HG03039 (cell line): Measurements from ENCODE around the gene APOBEC3B.
"Not testable (repeated sequence)": the region's sequence is repeated elsewhere in the genome, so short reads cannot be mapped to it uniquely, and the experiment has no call there.

Experiments used
- ATAC-seq: cut with Tn5 transposase; IDR thresholded peaks from one replicate; pipeline ENCODE4 v1.9.1; 2021; ENCODE audit warnings: mild to moderate bottlenecking, moderate library complexity; ENCODE audit not compliant: unreplicated experiment

Gene APOBEC3B

DNA sequence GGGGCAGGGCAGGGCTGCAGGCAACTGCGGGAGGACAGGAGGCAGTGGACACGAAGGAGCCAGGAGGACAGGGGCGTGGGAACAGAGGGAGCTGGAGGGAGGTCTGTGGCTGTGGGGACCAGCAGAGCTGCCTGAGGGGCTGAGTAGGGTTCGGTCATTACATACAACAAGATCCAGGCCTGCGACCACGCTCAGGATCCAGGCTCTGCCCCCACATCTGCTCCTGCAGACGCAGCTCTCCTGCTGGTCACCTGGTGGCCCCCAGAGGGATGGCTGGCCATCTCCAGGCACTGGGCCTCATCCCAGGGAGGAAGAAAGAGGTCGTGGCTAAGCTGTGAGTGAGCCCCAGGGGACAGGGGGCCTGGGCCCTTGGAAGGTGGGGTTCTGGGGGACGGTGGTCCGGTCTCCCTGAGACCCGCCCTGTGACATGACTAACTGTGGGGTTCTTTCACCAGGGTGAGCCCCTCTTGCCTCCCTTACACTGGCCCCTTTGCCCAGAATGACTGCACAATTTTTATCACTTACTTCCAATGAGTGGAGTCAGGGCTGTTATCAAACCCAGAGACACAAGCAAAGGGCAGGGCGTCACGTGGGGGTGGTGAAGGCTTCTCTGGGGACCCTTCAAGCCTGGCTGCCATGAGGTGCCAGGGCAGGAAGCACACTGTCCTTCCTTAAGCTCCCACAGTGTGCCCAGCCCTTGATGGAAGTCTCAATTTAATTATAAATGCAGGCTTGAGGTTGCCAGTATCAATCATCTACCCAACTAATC, 31.4 kb upstream of the APOBEC3B start:
- ATAC-seq: no peak

DNA sequence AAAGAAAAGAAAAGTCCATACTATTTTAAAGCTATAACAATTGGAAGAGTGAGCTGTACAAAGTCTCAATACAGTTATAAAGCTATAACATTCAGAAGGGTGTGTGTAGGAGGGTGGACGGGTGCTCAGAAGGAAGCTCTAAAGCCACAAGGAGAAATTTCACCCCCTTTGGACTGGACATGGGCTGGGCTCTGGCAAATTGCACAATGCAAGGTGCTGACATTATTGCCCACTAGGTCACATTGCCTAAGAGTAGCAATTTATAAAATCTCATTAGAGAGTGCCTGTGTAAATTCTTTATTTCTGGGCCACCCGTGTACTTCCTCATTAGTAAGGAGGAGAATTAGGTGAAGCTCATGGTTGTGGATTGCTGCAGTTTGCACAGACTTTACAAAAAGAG, 30.4 kb upstream of the APOBEC3B start:
- ATAC-seq: no peak

DNA sequence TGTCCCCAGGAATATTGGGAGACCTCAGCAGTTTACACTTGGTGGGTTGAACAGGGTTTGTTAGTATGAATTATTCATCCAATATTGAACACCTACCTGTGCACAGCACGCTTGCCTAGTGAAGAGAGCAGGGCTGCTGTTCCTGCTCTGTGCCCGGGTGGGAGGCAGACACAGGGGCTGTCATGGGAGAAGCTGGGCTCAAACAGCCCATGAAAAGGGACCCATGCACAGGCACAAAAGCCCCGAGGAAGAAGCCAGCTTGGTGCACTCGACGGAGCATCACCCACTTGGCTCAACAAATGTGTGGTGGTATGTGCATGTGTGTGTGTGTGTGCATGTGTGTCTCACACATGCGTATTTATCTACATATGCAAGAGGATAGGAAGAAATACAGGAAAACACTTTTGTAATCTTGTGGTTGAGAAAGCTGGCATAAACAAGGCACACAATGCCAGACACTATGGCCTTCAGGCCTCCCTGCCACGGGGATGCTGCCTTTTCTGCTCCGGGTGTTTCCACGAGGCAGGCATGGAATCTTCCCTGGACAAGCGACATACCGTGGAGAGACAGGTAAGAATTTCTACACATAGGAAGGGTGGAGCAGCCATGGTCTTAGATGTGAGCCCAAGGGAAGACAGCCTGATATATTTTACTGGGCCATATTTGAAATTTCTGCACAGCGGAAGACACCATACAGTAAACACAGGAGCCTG, 29.7 kb upstream of the APOBEC3B start:
- ATAC-seq: no peak

DNA sequence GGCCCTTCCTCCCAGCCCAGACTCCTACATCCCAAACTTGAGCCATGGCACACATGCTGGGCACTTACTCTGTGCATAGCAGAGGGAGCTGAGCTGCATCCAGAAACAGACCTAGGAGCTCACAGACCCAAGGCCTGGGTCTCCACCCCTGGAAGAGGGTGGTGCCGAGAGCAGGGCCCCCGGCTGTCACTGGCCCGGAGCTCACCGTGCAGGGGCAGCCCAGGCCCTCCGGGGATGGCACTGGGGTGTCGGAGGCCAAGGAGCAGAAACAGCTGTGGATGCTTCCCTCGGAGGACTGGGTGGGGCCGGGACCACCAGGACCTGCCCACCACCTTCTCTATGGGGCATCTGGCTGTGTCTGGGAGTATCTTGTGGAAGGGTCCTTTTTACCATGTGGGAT, 29.1 kb upstream of the APOBEC3B start:
- no peak for ATAC-seq

DNA sequence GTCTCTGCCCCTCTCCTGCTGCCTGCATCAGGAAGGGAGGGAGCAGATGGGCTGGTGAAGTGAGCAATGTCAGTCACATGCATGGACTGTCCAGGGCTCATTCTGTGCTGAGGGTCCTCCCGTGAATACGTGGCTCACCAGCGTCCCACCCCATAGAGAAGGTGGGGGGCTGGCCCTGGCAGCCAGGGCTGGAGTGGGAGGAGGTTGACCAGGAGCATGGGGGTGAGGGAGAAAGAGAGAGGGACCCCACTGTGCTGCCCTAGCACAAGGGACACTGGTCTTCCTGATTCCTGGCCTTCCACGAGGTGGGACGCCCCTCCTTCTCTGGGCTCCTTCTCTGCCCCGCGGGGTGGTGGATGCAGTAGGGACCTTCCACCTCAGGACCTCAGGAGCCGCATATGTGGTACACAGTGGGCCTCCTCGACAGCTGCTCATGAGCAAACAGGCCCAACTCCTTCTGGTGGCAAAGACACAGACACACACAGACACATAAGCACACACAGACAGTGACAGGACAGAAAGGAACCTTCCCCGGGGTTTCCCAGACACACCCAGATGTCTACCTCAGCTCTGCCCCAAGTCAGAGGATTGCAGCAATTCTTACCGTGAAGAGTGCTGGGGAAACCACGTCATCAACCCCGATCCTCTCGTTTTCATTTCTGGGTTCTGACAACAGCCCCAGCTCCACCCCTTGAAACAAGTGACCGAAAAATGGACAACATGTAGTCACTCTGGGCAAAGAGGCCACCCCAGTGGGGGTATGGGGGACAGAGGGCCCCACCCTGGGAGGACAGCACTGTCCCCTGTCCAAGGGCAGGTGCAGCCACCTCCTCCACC, 28.4 kb upstream of the APOBEC3B start:
- ATAC-seq: peak; percentile 61

DNA sequence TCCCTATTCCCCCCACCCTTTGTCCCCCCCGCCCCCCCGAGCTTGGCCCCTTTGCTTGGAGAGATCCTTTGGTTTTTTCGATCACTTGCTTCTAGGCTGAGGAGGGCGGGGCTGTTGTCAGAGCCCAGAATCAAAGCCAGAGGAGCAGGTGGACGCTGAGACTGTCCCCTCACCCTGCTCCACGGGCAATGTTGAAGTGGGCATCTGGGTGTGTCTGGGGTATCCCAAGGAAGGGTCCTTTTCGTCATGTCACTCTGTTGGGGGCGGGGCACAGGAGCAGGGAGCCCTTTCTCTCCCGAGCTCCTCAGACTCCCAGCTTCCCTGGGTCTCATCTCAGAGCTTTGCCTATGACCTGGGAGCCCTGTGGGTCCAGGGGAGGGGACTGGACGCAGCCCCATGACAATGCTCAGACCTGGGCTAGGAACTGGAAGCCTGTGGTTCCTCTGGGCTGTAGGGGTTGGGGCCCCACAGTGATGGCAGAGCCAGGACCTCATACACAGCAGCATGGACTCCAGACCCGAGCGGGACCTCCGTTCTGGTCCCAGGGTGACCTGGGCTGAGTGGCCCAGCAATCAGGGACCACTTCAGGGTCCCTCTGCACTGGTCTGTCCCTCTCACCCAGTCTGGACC, 27.6 kb upstream of the APOBEC3B start:
- no peak for ATAC-seq

DNA sequence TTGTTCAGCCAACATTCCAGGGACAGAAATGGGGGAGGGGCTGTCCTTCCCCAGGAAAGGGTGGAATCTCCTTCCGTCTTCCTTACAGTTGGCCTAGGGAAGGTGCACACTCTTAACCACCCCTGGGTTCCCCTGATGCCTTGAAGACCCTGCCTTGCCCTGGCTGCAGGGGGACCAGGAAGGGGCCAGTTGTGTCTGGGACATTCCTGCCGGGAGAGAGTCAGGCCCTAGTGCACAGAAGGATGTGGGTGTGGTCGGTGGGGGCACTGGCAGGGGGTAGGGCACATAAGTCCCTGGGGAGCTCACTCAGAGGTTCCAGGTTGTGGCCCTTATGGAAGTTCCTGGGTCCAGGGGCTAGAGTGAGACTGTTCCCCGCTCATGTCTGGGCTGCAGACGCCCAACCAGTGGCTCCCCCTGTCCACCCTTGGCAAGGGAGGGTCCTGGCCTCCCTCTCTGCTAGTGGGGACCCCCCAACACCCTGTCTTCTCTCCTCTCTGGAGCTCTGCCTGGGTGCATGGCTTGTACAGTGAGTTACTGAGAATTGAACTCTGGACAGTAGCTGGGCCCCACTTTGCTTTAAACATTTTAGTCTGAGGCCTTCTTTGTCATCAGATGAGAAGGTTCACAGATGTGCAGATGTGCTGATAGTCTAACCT, 26.8 kb upstream of the APOBEC3B start:
- no peak for ATAC-seq

DNA sequence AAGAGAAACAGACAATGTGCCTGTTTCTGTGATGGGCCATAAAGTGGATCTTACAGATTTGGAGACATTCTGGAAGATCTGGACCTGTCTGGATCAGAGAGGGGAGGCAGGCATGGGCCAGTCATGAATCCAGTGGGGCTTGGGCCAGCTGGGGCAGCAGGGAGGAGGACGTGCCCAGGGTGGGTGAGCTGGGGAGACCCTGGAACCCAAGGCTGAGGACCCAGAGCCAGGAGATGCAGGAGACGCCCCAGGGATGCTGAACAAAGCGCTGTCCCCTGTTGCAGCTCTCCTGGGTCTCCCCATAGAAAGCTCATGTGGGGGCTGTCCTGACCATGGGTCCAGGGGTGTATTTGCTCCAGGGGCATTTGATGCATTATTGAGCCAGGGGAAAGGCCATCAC, 26.2 kb upstream of the APOBEC3B start:
- ATAC-seq: no peak

DNA sequence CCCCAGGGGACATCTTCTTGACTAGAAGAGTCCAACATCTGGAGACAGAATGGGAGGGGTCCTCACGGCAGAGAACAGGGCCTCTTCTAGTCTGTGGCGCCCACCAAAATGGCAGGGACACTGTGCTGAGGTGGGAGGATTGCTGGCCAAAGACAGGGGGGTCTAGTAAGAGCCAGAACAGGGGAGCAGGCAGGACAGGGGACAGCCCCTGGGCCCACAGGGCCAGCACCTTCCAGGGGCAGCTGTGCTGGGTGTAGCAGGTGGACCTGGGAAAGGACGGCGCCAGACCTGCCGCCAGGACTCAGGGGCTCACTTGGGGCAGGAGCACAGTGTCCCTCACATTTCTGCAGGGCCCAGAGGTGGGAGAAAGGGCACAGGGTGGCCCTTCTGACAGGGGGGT, 25.6 kb upstream of the APOBEC3B start:
- no peak for ATAC-seq

DNA sequence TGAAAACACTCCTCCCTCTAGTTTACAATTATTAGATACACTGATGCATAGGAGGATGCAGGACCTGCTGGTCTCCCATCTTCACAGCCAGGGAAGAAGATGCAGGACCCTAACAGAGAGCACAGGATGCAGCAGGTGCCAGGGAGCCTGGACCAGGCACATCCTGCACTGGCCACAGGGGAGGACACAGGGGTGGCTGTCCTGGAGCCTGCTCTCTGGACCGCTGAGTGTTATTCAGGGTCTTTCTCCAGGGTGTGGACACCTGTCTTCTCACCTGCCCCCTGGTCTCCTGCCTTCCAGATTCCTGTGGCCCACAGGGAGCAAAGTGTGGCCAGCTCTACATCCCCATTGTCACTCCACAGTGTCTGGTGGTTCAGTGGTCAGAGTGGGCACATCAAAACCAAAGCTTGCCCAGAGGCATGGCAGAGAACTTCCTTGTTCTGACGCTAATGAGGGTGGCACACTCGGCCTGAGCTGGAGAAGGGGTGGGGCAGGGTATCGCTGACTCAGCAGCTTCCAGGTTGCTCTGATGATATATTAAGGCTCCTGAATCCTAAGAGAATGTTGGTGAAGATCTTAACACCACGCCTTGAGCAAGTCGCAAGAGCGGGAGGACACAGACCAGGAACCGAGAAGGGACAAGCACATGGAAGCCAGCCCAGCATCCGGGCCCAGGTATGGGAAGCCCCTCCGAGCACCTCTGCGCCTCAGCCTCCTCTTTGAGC, 24.9 kb upstream of the APOBEC3B start, which contains the start of gene APOBEC3A:
Gene APOBEC3A (plus strand): TSS at position 564 of the 725 bp plus-strand sequence. CDS start 83 bp downstream, at position 647.
- ATAC-seq: no peak

DNA sequence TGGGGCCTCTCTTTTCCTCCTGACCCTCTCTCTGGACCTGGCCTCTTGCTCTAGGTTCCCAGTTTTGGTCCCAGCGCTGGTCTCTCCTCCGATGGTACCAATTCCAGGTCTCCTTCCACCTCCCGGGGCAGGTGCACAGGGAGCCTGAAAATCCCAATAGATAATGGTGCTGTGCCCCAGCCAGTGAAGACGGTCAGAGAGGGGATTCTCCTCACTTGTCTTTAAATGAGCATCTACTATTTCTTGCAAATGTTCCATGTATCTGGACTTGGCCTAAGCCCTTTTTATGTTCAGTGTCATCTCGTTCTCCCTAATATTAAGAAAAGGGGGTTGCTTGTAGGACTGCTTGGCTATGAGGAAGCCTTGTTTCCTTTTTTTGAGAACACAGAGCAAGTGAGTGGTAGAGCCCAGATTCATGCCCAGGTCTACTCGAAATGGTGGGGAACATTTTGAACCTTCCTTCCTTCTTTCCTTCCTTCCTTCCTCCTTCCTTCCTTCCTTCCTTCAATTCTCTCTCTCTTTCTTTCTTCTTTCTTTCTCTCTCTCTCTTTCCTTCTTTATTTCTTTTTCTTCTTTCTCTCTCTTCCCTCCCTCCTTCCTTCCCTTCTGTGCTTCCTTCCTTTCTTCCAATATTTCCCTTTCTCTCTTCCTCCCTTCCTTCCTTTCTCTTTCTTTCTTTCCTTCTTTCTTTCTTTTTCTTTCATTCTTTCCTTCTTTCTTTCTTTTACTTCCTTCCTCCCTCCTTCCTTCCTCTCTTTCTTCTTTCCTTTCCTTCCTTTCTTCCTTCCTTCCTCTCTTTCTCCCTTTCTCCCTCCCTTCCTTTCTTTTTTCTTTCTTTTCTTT, 24.1 kb upstream of the APOBEC3B start:
- no peak for ATAC-seq

DNA sequence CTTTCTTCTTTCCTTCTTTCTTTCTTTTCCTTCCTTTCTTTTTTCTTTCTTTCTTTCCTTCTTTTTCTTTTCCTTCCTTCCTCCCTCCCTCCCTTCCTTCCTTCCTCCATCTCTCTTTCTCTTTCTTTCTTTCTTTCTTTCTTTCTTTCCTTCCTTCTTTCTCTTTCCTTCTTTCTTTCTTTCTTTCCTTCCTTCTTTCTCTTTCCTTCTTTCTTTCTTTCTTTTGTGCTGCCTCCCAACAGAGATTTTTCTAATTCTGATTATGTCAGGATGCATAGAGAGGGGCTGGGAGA, 23.6 kb upstream of the APOBEC3B start:
- ATAC-seq: not testable (repeated sequence)

DNA sequence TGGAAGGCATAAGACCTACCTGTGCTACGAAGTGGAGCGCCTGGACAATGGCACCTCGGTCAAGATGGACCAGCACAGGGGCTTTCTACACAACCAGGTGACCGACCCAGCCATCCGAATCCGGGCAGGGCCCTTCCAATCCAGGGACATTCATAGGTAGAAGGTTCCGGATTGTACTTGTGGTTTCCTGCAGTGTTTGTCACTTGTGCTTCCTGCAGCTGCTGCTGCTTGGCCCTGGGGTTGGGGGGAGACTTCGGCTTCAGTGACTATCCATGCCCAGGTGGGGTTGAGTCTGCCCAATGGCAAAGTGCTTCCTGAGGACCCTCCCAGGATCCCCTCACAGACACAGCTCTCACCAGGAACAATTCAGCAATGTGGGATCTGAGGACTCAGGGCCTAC, 22.6 kb upstream of the APOBEC3B start:
- no peak for ATAC-seq

DNA sequence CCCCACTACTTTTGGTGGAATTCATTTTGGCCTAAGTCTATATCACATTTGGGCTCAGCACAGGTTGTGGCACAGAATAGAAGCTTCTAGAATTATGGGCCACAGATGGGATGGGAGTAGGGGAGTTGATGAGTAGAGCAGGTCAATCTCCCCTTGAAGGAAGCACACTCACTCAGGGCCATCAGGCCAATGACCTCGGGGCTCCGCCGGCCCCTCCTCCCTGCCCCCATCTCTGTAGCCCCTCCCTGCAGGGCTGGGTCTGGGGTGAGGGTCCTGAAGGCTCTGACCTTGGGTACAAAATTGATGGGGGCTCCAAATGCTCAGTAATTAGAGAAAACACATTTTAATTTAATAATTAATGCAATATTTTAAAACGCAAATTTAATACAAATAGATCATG, 21.5 kb upstream of the APOBEC3B start:
- ATAC-seq: not testable (repeated sequence)

DNA sequence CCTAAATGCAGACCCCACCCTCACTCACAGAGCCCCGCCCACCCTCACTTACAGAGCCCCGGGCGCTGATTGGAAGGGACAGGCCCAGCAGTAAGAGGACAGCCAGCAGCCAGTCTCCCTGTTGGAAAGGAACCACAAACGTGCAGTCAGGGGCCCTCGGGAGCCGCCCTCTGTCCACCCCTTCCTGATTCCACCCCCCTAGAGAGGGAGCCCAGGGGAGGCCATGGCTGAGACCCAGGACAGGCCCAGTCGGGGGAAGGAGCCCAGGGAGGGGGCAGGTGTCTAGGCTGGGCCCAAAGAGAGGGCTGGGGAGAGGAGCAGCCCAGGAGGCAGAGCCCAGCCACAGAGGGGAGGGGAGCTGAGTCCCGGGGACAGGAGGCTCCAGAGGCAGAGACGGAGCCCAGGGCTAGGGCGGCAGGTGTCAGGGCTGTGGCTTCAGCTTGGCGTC, 18.8 kb upstream of the APOBEC3B start:
- ATAC-seq: not testable (repeated sequence)

DNA sequence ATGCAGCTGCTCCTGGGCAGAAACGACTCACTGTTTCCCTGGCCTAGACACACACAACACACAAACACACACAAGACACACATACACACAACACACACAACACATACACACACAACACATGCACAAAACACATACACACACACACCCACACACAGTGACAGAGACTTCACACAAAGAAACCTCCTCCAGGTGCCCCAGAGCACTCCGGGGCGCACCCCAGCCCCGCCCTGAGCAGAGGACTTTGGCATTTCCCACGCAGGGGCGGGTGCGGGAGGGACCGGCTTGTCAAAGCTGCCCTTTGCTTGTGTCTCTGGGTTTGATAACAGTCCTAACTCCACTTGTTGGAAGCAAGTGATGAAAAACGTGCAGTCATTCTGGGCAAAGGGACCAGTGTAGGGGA, 18.3 kb upstream of the APOBEC3B start:
- ATAC-seq: no peak

DNA sequence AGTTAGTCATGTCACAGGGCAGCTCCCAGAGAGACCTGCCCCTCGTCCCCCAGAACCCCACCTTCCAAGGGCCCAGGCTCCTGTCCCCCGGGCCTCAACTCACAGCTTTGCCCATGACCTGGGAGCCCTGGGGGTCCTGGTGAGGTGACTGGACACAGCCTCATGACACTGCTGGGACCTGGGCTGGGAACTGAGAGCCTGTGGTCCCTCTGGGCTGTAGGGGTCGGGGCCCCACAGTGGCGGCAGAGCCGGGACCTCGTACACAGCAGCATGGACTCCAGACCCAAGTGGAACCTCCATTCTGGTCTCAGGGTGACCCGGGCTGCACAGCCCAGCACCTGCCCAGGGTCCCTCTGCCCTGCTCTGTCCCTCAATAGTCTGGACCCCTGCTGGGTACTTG, 17.8 kb upstream of the APOBEC3B start:
- no peak for ATAC-seq

DNA sequence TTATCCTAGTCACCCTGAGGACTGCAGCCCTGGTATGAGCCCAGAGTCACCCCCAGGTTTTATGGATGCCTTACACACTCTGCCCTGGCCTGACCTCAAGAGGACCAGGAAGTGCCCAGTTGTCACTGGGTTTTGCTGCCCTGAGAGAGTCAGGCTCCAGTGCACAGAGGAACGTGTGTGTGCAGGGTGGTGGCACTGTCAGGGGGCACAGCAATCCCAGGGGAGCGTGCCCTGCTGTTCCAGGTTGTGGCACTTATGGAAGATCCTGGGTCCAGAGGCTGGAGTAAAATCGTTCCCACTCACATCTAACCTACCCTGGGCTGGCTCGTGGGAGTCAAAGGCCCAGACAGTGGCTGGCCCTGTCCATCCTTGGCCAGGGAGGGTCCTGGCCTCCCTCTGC, 17.2 kb upstream of the APOBEC3B start:
- no peak for ATAC-seq
